HG02798 (cell line): Measurements from ENCODE around the gene CABCOCO1.

Experiments
- ATAC-seq: cut with Tn5 transposase; IDR thresholded peaks from one replicate; pipeline ENCODE4 v1.9.1; 2021; ENCODE audit warnings: mild to moderate bottlenecking; ENCODE audit not compliant: unreplicated experiment, poor library complexity

The CABCOCO1 gene

GRCh38 chr10:61662794-61663259, at the start of gene CABCOCO1:
Gene CABCOCO1, plus strand, starts transcription at chr10:61662929. Its CDS starts 44 bp downstream, at chr10:61662973.
- no peak for ATAC-seq

- no peak for ATAC-seq
These were observed 49.1 kb upstream of the CABCOCO1 start for GRCh38 chr10:61613665-61614064.

GRCh38 chr10:61616611-61617010, 46.1 kb upstream of the CABCOCO1 start:
- ATAC-seq, result no peak

- no peak for ATAC-seq
These were observed 45.5 kb upstream of the CABCOCO1 start for GRCh38 chr10:61617180-61617579.

GRCh38 chr10:61617586-61617985, 45.1 kb upstream of the CABCOCO1 start:
- ATAC-seq, result no peak

GRCh38 chr10:61618388-61618961, 44.3 kb upstream of the CABCOCO1 start:
- ATAC-seq, result no peak

- no peak for ATAC-seq
These were observed 42.2 kb upstream of the CABCOCO1 start for GRCh38 chr10:61620506-61620905.

GRCh38 chr10:61621605-61622051, 41.1 kb upstream of the CABCOCO1 start:
- no peak for ATAC-seq

GRCh38 chr10:61623161-61623560, 39.6 kb upstream of the CABCOCO1 start:
- ATAC-seq, result no peak

- ATAC-seq, result no peak
These were observed 36.5 kb upstream of the CABCOCO1 start for GRCh38 chr10:61626209-61626608.

- ATAC-seq, result no peak
These were observed 35.5 kb upstream of the CABCOCO1 start for GRCh38 chr10:61627266-61627665.

- ATAC-seq, result no peak
These were observed 34.4 kb upstream of the CABCOCO1 start for GRCh38 chr10:61628151-61628874.

- no peak for ATAC-seq
These were observed 33.7 kb upstream of the CABCOCO1 start for GRCh38 chr10:61628875-61629513.

- ATAC-seq, result no peak
These were observed 33.2 kb upstream of the CABCOCO1 start for GRCh38 chr10:61629576-61629975.

- ATAC-seq, result no peak
These were observed 30.6 kb upstream of the CABCOCO1 start for GRCh38 chr10:61632057-61632670.

- ATAC-seq, result no peak
These were observed 29.1 kb upstream of the CABCOCO1 start for GRCh38 chr10:61633665-61634064.

- ATAC-seq, result no peak
These were observed 28.0 kb upstream of the CABCOCO1 start for GRCh38 chr10:61634746-61635145.

- no peak for ATAC-seq
These were observed 27.3 kb upstream of the CABCOCO1 start for GRCh38 chr10:61635471-61635870.

GRCh38 chr10:61635932-61636331, 26.8 kb upstream of the CABCOCO1 start:
- ATAC-seq, result no peak

GRCh38 chr10:61639952-61640351, 22.8 kb upstream of the CABCOCO1 start:
- no peak for ATAC-seq

- ATAC-seq, result no peak
These were observed 21.9 kb upstream of the CABCOCO1 start for GRCh38 chr10:61640856-61641255.
